ENCODE results near the gene NR6A1. TPM values are rescaled to one million over a fixed set of nuclear protein-coding genes. Genes with fewer than 3 reads are reported as not detected.

NR6A1 gene
- total and polyA plus RNA-seq, 2 of the 13 experiments (the other 11 are each of a cell fraction or from before 2014, with no cell fraction given), result 28.1 to 31.5 TPM

- TF ChIP-seq, protein P1, sequence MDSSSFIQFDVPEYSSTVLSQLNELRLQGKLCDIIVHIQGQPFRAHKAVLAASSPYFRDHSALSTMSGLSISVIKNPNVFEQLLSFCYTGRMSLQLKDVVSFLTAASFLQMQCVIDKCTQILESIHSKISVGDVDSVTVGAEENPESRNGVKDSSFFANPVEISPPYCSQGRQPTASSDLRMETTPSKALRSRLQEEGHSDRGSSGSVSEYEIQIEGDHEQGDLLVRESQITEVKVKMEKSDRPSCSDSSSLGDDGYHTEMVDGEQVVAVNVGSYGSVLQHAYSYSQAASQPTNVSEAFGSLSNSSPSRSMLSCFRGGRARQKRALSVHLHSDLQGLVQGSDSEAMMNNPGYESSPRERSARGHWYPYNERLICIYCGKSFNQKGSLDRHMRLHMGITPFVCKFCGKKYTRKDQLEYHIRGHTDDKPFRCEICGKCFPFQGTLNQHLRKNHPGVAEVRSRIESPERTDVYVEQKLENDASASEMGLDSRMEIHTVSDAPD (CRISPR knock-in tag; IDR thresholded peaks at IDR 0.05), result peak; percentile 85; the same call in 1 of the 2 replicates
- TF ChIP-seq PAX8 (CRISPR knock-in tag; IDR thresholded peaks at IDR 0.05; ENCODE audit: borderline replicate concordance), result no peak
- TF ChIP-seq ZSCAN29 (CRISPR knock-in tag; conservative IDR thresholded peaks at IDR 0.05), result 0 out of 2 replicates have a peak, but pooled peaks have one; percentile 34
- TF ChIP-seq RARA (CRISPR knock-in tag; IDR thresholded peaks at IDR 0.05), result peak; percentile 85
- 0 out of 2 replicates have a peak, but pooled peaks have one; percentile 40 for TF ChIP-seq MED13 (CRISPR knock-in tag; IDR thresholded peaks at IDR 0.05)
- peak; percentile 65 for TF ChIP-seq ARID5B (CRISPR knock-in tag; IDR thresholded peaks at IDR 0.05)
- TF ChIP-seq, protein P2, sequence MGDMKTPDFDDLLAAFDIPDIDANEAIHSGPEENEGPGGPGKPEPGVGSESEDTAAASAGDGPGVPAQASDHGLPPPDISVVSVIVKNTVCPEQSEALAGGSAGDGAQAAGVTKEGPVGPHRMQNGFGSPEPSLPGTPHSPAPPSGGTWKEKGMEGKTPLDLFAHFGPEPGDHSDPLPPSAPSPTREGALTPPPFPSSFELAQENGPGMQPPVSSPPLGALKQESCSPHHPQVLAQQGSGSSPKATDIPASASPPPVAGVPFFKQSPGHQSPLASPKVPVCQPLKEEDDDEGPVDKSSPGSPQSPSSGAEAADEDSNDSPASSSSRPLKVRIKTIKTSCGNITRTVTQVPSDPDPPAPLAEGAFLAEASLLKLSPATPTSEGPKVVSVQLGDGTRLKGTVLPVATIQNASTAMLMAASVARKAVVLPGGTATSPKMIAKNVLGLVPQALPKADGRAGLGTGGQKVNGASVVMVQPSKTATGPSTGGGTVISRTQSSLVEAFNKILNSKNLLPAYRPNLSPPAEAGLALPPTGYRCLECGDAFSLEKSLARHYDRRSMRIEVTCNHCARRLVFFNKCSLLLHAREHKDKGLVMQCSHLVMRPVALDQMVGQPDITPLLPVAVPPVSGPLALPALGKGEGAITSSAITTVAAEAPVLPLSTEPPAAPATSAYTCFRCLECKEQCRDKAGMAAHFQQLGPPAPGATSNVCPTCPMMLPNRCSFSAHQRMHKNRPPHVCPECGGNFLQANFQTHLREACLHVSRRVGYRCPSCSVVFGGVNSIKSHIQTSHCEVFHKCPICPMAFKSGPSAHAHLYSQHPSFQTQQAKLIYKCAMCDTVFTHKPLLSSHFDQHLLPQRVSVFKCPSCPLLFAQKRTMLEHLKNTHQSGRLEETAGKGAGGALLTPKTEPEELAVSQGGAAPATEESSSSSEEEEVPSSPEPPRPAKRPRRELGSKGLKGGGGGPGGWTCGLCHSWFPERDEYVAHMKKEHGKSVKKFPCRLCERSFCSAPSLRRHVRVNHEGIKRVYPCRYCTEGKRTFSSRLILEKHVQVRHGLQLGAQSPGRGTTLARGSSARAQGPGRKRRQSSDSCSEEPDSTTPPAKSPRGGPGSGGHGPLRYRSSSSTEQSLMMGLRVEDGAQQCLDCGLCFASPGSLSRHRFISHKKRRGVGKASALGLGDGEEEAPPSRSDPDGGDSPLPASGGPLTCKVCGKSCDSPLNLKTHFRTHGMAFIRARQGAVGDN (CRISPR knock-in tag; IDR thresholded peaks at IDR 0.05), result peak; percentile 85
- TF ChIP-seq, protein P3, sequence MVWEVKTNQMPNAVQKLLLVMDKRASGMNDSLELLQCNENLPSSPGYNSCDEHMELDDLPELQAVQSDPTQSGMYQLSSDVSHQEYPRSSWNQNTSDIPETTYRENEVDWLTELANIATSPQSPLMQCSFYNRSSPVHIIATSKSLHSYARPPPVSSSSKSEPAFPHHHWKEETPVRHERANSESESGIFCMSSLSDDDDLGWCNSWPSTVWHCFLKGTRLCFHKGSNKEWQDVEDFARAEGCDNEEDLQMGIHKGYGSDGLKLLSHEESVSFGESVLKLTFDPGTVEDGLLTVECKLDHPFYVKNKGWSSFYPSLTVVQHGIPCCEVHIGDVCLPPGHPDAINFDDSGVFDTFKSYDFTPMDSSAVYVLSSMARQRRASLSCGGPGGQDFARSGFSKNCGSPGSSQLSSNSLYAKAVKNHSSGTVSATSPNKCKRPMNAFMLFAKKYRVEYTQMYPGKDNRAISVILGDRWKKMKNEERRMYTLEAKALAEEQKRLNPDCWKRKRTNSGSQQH (CRISPR knock-in tag; IDR thresholded peaks at IDR 0.05; ENCODE audit: low read depth), result no peak
- TF ChIP-seq YEATS2 (CRISPR knock-in tag; IDR thresholded peaks at IDR 0.05; ENCODE audit: borderline replicate concordance), result 0 out of 2 replicates have a peak, but pooled peaks have one; percentile 31
- peak; percentile 84 for TF ChIP-seq YY1 (IDR thresholded peaks at IDR 0.05; ENCODE audit: insufficient read depth, insufficient replicate concordance, low read depth, low read length)
- TF ChIP-seq REST (IDR thresholded peaks at IDR 0.05; ENCODE audit: borderline replicate concordance in 1 of 2, low read depth in 1 of 2, low read length in 2 of 2), result no peak
- TF ChIP-seq GABPB1 (CRISPR knock-in tag; IDR thresholded peaks at IDR 0.05), result peak; percentile 56
- TF ChIP-seq ZSCAN9 (CRISPR knock-in tag; IDR thresholded peaks at IDR 0.05; ENCODE audit: borderline replicate concordance), result 0 out of 2 replicates have a peak, but pooled peaks have one; percentile 25
- no peak for TF ChIP-seq NFATC3 (CRISPR knock-in tag; IDR thresholded peaks at IDR 0.05)
These were observed 111.9 kb downstream of the NR6A1 start (continued) for GRCh38 chr9:124659099-124659659.
